HG03565 (cell line): ENCODE measurements around the gene JPT1.
"Not testable (repeated sequence)": the region's sequence is repeated elsewhere in the genome, so short reads cannot be mapped to it uniquely, and the experiment has no call there.

Experiments
- ATAC-seq: cut with Tn5 transposase; IDR thresholded peaks from one replicate; pipeline ENCODE4 v1.9.1; 2021; ENCODE audit warnings: mild to moderate bottlenecking, moderate library complexity; ENCODE audit not compliant: unreplicated experiment

JPT1 gene

DNA sequence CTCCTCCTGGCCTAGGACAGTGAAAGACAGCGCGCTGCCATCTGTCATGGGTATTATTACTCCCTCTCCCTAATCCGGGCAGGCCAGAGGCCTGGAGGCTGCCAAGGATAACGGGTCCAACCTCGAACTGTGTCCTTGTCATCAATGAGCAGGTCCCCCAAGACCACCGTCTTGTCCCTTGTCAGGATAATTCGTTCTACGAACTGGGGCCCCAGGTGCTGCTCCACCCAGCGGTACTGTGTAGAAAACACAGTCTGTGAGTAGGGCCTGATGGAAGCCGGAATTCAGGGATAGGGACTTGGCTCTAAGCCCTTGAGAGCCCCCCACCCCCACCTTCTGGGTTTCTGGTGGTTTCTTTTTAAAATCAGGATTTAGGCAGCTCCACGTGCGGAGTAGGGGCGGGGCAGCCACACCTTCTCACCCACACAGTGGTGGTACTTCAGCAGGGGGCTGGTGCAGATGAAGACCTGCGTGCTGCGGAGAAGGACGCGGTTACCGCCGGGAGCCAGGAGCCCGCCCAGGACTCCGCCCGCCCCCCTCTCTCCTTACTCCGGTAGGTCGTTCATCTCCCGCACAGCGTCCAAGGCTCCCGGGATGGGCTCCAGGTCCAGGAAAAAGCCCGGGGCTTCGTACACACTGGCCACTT, 23.6 kb downstream of the JPT1 start:
- ATAC-seq: no peak

GRCh38 chr17:75130059-75130631, 24.2 kb downstream of the JPT1 start:
- ATAC-seq: no peak

DNA sequence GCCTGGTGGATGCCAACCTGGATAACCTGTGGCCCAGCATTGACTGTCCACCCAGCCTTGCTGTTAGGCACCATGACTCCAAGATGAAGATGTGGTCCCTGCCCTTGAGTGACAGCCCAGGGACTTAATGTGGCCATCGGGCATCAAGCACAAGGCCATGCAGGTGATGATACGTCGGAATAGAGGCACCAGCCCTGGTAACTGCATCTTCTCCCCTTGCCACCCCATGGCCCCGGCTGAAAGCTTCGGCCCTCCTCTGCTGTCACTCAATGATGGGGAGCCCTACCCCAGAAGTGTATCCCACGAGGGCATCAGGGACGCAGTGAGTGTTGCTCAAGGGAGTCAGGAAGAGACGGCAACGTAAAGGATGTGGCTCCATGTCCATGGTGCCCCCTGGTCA, 24.7 kb downstream of the JPT1 start:
- ATAC-seq: no peak

- no peak for ATAC-seq
Measured at GRCh38 chr17:75128694-75129505, 25.4 kb downstream of the JPT1 start.

- not testable (repeated sequence) for ATAC-seq
Measured at GRCh38 chr17:75127936-75128335, 26.4 kb downstream of the JPT1 start.

- ATAC-seq: no peak
Measured at GRCh38 chr17:75126954-75127353, 27.4 kb downstream of the JPT1 start.

DNA sequence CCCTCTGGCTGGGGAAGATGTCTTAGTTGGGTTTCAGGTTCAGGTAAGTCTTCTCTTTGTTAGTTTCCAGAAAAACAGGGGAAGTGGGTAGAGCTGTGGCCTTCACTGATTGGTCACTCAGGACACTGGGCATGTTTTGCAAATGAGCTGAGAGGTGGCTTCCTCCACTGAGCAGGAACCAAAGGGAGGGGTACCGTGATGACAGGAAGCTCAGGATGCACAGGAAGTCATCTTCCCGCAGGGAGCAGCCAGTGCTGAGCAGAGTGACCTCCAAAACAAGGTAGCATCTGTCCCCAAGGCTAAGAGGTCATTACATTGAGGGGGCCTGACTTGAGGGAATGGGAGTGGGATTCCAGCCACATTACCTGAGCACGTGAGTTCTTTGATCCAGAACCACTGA, 28.3 kb downstream of the JPT1 start:
- no peak for ATAC-seq

GRCh38 chr17:75124819-75125162, 29.5 kb downstream of the JPT1 start:
- no peak for ATAC-seq

- no peak for ATAC-seq
Measured at GRCh38 chr17:75124041-75124818, 30.1 kb downstream of the JPT1 start.

- ATAC-seq: no peak
Measured at GRCh38 chr17:75118307-75118706, 36.0 kb downstream of the JPT1 start.

DNA sequence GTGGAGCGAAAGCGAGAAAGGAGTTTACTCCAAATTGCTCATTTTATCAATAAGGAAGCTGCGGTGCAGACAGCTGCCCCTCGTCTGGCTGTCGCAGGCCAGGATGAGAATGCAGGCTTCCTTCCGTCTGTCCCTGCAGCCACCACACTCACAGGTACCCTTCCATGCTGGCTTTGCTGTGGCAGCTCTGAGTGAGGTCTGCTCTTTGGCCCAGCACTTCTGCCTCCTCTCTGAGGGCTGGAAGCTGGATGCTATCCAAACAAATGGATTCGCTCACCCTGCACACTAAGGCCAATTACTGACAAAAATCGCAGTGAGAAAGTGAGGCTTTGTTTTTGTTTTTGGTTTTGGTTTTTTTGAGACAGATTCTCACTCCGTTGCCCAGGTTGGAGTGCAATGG, 37.6 kb downstream of the JPT1 start:
- ATAC-seq: no peak

- ATAC-seq: no peak
Measured at GRCh38 chr17:75115555-75115954, 38.8 kb downstream of the JPT1 start.

GRCh38 chr17:75114552-75115314, 39.6 kb downstream of the JPT1 start:
- no peak for ATAC-seq

DNA sequence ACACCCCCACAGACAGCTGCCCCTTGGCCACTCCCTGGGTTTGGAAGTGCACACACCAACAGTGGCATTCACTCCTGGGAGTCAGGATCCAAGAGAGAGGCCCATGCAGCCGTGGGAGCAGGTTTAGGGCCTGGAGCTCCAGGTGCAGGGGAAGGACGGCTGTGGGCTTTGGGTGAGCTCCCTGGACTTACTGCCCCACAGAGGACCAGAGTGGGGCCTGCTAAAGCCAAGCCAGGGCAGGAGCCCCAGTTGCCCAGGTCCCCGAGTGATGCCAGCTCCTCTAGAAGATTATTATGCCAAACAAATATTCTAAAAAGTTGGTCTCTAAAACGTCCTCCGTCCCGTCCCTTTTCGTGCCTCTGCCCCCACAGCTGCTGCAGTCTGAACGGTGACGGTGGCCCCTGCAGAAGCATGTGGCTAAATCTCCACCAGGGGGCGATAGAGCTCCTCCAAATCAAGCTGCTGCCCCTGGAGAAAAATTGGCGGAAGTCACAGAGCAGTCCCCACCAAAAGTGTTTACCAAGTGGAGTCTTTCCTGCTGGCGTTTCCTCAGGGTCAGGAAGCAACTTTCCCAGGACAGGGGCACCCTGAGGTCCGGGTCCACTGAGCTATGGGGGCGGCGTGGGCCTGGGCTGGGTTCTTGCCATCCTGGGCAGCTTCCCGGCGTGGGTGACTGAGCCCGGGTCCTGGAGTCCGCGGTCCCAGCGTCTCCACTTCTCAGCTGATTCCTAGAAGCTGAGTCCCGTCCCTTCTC, 40.3 kb downstream of the JPT1 start:
- ATAC-seq: no peak

DNA sequence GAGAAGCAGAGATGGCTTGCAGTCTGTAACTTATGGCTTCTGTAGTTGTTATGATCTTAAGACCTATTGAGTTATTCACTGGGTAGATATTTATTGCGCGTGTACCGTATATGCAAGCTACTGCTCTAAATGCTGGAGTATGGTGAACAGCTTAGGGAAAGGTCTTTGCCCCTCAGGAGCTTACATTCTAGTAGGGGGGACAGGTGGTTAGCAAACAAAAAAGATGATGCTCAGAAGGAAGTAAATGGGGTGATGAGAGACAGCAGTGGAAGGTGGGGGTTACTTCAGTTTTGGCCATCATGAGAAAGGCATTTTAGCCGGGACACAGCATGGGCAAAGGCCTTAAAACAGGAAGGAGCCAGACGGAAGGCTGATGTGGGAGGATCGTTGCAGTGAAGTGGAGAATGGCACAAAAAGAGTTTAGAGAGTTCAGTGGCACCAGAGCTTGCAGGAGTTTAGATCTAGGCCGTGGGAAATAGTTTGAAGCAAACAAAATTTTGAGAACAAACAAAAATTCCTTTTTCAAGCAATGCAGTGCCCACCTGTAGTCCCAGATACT, 42.5 kb downstream of the JPT1 start:
- ATAC-seq: no peak

DNA sequence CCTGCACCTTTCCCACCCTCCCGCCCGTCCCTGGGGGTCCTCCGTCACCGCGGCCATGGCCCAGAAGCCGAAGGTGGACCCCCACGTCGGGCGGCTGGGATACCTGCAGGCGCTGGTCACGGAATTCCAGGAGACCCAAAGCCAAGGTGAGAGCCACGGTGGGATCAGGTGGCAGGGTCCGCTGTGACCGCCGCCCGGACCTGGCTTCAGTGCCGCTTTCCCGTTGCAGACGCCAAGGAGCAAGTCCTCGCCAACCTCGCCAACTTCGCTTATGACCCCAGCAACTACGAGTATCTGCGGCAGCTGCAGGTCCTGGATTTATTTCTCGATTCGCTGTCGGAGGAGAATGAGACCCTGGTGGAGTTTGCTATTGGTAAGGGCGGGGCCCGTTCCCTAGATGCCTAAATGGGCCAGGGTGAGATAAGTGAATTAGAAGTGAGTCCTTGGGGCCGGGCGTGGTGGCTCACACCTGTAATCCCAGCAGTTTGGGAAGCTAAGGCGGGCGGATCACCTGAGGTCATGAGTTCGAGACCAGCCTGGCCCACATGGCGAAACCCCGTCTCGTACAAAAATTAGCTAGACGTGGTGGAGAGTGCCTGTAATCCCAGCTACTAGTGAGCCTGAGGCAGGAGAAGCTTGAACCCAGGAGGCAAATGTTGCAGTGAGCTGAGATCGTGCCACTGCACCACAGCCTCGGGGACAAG, 43.9 kb downstream of the JPT1 start:
- ATAC-seq: no peak

DNA sequence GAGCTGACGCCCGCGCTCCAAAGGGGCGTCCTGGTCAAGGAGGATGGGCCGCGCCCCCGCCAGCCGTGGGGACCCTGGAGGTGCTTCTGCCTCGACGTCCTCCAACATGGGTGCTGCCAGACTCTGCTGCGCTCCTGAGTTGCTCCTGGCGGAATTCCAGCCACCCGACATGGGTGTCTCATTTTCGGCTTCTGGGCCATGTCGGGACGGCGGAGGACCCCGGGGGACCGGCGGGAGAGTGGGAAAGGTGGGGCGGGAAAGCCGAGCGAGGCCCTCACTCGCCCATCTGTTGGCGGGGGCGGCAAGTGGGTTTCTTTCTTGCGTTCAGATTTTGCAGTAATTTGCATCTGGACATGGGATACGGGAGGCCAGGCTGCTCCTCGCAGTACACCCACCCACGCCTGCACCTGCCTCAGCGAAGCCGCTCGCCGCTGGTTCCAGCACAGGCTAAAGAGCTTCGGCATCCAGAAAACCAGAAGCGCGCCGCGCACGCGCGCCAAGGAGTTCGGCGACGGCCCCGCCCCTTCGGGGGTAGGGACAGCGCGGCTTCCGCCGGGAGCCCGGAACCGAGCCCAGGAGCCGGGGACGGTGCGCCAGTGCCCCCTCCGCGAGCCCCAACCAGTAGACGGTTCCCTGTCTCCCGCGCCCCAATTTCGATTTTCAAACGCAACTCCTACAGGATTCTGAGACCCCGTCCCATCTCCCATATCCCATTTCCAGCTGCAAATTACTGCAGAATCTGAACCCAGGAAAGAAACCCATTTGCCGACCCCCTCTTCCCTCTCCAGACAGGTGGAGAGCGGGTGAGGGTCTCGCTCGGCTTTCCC, 44.7 kb downstream of the JPT1 start, which contains the start of gene ARMC7:
ARMC7 (plus strand) TSS at position 563 of the 827 bp plus-strand sequence. CDS start 320 bp downstream, outside the sequence.
- ATAC-seq: peak; percentile 67

DNA sequence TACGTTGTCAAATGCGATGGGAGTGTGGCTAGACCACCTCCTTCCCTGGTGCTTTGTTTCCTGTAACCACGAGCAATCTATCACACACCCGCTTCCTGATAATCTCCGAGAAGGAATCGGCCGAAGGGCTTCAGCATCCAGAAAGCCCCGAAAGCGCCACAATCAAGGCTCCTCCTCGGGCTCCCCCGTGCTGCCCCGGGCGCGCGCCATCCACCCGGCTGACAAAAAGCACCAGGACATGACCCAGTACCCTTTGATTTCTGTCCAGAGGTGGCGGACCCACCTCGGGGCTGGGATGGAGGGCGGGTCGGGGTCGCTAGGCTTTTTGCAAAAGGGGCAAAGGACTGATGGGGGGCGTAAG, 45.3 kb downstream of the JPT1 start:
- ATAC-seq: no peak
